H1 (cell line): ENCODE results near the gene RBM4. TPM values are rescaled to one million over a fixed set of nuclear protein-coding genes. Genes with fewer than 3 reads are reported as not detected.

ENCODE experiments used
- BACH1 ChIP-seq: IDR thresholded peaks from 2 replicates; pipeline ENCODE4 v1.6.1; 2012; ENCODE audit warnings: low read length, improper control_type of control experiment
- HDAC2 ChIP-seq, 2 experiments: fragments of 300-600 bp in 1 of 2; sonication (generic) in 1 of 2; IDR thresholded peaks; 2 replicates each; pipeline ENCODE4 v1.6.1; 2011 to 2012; ENCODE audit warnings: low read depth in 2 of 2, low read length in 2 of 2, mild to moderate bottlenecking in 2 of 2, moderate library complexity in 2 of 2, borderline replicate concordance in 1 of 2, inconsistent platforms in 1 of 2
- JUND ChIP-seq: IDR thresholded peaks from 2 replicates; pipeline ENCODE4 v1.6.1; 2011; ENCODE audit warnings: mild to moderate bottlenecking, improper control_type of control experiment, low read length
- RAD21 ChIP-seq, 2 experiments: IDR thresholded peaks in 1 of 2; conservative IDR thresholded peaks in 1 of 2; 2 replicates each; pipeline ENCODE4 v1.6.1; 2011; ENCODE audit warnings: low read depth in 2 of 2, low read length in 2 of 2, improper control_type of control experiment in 1 of 2, inconsistent platforms in 1 of 2, mild to moderate bottlenecking in 1 of 2, moderate library complexity in 1 of 2
- RXRA ChIP-seq: IDR thresholded peaks from 2 replicates; pipeline ENCODE4 v1.6.1; 2011; ENCODE audit warnings: low read depth, mild to moderate bottlenecking, low read length, moderate library complexity; ENCODE audit not compliant: insufficient read depth
- SIN3A ChIP-seq, 2 experiments: IDR thresholded peaks in 1 of 2; conservative IDR thresholded peaks in 1 of 2; 2 replicates each; pipeline ENCODE4 v1.6.1; 2011 to 2012; ENCODE audit warnings: low read length in 2 of 2, improper control_type of control experiment in 1 of 2, low read depth in 1 of 2, mild to moderate bottlenecking in 1 of 2
- SIRT6 ChIP-seq: IDR thresholded peaks from one replicate; pipeline ENCODE4 v1.7.1; 2012; ENCODE audit warnings: low read length, inconsistent platforms
- SUZ12 ChIP-seq: fragments of 200-600 bp; sonication (generic); IDR thresholded peaks from 2 replicates; pipeline ENCODE4 v1.6.1; 2012; ENCODE audit warnings: mild to moderate bottlenecking, inconsistent platforms, low read length, moderate library complexity, mixed read lengths
- TAF7 ChIP-seq: optimal IDR thresholded peaks from 2 replicates; pipeline ENCODE3; 2011; ENCODE audit warnings: low read depth, mild to moderate bottlenecking, inconsistent platforms, low read length, moderate library complexity, borderline replicate concordance
- TBP ChIP-seq: IDR thresholded peaks from 2 replicates; pipeline ENCODE4 v1.6.1; 2011; ENCODE audit warnings: low read depth, low read length, improper control_type of control experiment
- TCF12 ChIP-seq: IDR thresholded peaks from 2 replicates; pipeline ENCODE4 v1.6.1; 2011; ENCODE audit warnings: low read depth, mild to moderate bottlenecking, low read length
- TEAD4 ChIP-seq: IDR thresholded peaks from 2 replicates; pipeline ENCODE4 v1.6.1; 2012; ENCODE audit warnings: low read depth, low read length, inconsistent platforms, mixed read lengths
- ZNF274 ChIP-seq: IDR thresholded peaks from 2 replicates; pipeline ENCODE4 v1.7.0; 2012; ENCODE audit warnings: low read length, borderline replicate concordance; ENCODE audit errors: extremely low read depth
- polyA plus RNA-seq, 7 experiments: library from polyadenylated mRNA; depleted of rRNA in 3 of 7; stranded (reverse) in 5 of 7; unstranded in 2 of 7; fragments of >200 nt in 5 of 7; fragments of 200-250 nt in 2 of 7; gene quantifications; 1 replicate in 5 of 7; 2 replicates in 1 of 7; 4 replicates in 1 of 7; pipeline versions ENCODE4 v1.2.1 to v1.2.3, GENCODE V29; 2011 to 2013; ENCODE audit warnings: missing spikeins in 2 of 7, mixed read lengths in 2 of 7
- total RNA-seq: library from RNA; stranded (reverse); fragmentation: NEBNext Ultra II Directional; extraction: Animal tissue kit (Norgen Biotek cat#: 25700); gene quantifications from 2 replicates; pipeline ENCODE4 v1.2.1, GENCODE V29; 2021
- TF ChIP-seq, protein P1 (sequence below): IDR thresholded peaks from 2 replicates; pipeline ENCODE4 v1.6.1; 2011; ENCODE audit warnings: low read length, improper control_type of control experiment
- TF ChIP-seq, protein P2 (sequence below), 3 experiments: IDR thresholded peaks; 1 replicate in 2 of 3; 2 replicates in 1 of 3; pipeline versions ENCODE4 v1.5.1 to v1.6.1; 2011; ENCODE audit warnings: low read length in 3 of 3, mild to moderate bottlenecking in 3 of 3, inconsistent platforms in 2 of 3, low read depth in 1 of 3, moderate library complexity in 1 of 3; ENCODE audit not compliant: insufficient read depth in 1 of 3; ENCODE audit errors: control extremely low read depth in 1 of 3

The RBM4 gene
- total and polyA plus RNA-seq, 2 of the 8 experiments (the other 6 are each of a cell fraction or from before 2014, with no cell fraction given) = 192 to 330 TPM

DNA sequence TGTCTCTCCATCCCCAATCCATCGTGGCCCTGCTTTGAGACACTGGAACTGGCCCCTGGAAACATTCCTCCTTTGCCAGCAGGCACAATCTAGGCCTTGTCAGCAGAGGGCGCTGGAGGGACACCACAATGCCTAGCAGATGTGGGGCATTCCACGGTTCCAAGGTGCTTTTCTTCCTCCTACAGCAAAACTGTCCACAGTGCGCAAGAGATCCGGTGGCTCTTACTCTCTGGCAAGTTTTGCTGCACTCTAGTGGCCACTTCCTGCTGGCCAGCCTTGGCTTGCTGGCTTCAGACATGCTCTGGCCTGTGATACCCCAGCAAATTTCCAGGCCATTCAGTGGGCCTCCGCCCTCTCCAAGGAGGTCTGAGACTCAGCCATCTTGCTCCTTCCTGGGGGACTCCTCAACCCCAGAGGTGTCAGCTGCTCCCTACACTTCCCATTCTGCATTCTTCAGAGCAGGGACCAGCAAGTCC is 56.3 kb downstream of the RBM4 start (continued):
- TF ChIP-seq ZNF274 (no peak), TCF12 (peak; percentile 81; the same call in 1 of the 2 replicates), SIRT6 (no peak), RAD21 (IDR thresholded peaks at IDR 0.05 in 1 of 2, conservative IDR thresholded peaks at IDR 0.05 in 1 of 2; ENCODE audit: low read depth in 2 of 2, low read length in 2 of 2) (peak; percentile 92 to 94), RXRA (0 out of 2 replicates have a peak, but pooled peaks have one; percentile 16), SIN3A (conservative IDR thresholded peaks at IDR 0.05 in 1 of 2, IDR thresholded peaks at IDR 0.05 in 1 of 2; ENCODE audit: low read depth in 1 of 2, low read length in 2 of 2) (0 out of 4 replicates have a peak, but pooled peaks of 1 of the 2 experiments have one; percentile 25), JUND (no peak), TAF7 (peak; percentile 27), TBP (no peak), TEAD4 (peak; percentile 93), HDAC2 (IDR thresholded peaks at IDR 0.05; ENCODE audit: borderline replicate concordance in 1 of 2, low read depth in 2 of 2, low read length in 2 of 2) (peak in 1 of 2 experiments; percentile 96; a peak in 1 of 4 replicates), SUZ12 (no peak), BACH1 (peak; percentile 86; the same call in 1 of the 2 replicates)
- TF ChIP-seq, protein P1, sequence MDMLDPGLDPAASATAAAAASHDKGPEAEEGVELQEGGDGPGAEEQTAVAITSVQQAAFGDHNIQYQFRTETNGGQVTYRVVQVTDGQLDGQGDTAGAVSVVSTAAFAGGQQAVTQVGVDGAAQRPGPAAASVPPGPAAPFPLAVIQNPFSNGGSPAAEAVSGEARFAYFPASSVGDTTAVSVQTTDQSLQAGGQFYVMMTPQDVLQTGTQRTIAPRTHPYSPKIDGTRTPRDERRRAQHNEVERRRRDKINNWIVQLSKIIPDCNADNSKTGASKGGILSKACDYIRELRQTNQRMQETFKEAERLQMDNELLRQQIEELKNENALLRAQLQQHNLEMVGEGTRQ = no peak
- TF ChIP-seq, protein P2, sequence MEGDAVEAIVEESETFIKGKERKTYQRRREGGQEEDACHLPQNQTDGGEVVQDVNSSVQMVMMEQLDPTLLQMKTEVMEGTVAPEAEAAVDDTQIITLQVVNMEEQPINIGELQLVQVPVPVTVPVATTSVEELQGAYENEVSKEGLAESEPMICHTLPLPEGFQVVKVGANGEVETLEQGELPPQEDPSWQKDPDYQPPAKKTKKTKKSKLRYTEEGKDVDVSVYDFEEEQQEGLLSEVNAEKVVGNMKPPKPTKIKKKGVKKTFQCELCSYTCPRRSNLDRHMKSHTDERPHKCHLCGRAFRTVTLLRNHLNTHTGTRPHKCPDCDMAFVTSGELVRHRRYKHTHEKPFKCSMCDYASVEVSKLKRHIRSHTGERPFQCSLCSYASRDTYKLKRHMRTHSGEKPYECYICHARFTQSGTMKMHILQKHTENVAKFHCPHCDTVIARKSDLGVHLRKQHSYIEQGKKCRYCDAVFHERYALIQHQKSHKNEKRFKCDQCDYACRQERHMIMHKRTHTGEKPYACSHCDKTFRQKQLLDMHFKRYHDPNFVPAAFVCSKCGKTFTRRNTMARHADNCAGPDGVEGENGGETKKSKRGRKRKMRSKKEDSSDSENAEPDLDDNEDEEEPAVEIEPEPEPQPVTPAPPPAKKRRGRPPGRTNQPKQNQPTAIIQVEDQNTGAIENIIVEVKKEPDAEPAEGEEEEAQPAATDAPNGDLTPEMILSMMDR (IDR thresholded peaks at IDR 0.05; ENCODE audit: control extremely low read depth in 1 of 3, insufficient read depth in 1 of 3, low read depth in 1 of 3, low read length in 3 of 3) = peak; percentile 77 to 100 (median 97)
